Activated effector memory CD4-positive, alpha-beta T cell treated with Interleukin-2 at 50 U/mL for 16 hours (primary cell): ENCODE data around the gene TRH.

Experiments
- DNase-seq: peaks from one replicate; pipeline ENCODE4 v3.0.0-alpha.2; 2020

TRH gene

DNA sequence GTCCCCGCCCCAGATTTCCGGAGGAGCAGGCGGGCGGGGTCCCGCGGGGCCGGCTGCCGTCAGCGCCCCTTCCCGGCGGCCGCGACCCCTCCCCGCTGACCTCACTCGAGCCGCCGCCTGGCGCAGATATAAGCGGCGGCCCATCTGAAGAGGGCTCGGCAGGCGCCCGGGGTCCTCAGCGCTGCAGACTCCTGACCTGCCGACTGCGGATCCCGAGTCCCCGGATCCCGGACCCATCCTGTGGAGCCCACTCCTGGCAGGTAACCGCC, at the start of gene TRH:
Gene TRH, plus strand, starts transcription at position 157 of the 269 bp plus-strand sequence. CDS start 1,097 bp downstream, outside the sequence.
- no peak for DNase-seq

DNA sequence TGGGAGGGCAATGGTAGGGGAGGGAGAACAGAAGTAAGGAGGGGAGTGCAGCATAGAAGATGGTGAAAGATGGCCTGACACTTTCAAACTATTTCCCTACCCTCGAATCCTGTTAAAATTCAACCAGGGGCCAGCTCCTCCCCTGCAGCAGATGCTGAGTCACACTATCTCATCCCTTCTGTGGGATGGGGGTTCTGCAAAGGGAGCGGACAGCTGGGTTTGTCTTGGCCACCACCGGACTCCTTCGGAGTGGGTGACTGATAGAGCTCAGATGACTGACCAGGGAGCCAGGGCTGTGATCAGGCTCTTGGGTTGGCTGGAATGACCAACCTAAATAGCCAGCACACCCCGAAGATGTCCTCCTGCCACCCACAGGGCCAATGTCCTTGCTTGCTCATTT, 47.4 kb upstream of the TRH start:
- DNase-seq = no peak

- DNase-seq = no peak
Measured at GRCh38 chr3:129929383-129929782, 45.1 kb upstream of the TRH start.

DNA sequence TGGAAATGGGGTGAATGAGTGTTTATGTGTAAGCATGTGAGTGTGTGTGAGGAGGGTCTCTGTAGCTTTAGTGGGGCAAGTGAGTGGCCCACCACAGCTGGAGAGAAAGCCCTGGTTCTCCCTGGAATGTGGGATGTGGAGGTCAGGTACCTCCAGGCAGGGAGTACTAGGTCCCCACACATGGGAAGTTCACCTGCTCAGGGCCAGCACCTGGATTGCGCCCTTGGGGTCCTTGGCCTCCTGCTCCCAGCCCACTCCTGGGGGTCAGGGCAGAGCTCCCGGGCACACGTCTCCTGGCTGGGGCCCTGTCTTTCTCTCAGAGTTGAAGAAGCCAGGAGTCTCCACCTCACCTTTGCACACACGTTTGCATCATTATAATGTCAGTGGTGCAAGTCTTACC, 41.0 kb upstream of the TRH start:
- no peak for DNase-seq

GRCh38 chr3:129934234-129935123, 40.0 kb upstream of the TRH start:
- DNase-seq = peak; percentile 3

- DNase-seq = no peak
Measured at GRCh38 chr3:129936757-129937156, 37.8 kb upstream of the TRH start.

DNA sequence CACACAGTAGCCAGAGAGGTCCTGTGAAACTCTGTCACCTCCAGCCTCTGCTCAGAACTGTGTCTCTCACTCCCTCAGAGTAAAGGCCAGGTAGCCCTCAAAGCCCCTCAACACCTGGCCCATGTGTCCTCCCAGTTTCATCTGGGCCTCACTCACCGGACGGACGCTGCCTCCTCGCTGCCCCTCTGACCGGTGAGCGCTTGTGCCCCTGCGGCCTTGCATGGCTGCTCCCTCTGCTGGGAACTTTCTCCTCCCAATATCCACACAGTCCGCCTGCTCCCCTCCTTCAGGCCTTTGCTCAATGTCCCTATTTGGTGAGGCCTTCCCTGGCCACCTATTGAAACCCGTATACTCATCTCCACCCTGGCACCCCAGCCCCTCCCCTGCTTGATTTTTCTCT, 36.8 kb upstream of the TRH start:
- no peak for DNase-seq

DNA sequence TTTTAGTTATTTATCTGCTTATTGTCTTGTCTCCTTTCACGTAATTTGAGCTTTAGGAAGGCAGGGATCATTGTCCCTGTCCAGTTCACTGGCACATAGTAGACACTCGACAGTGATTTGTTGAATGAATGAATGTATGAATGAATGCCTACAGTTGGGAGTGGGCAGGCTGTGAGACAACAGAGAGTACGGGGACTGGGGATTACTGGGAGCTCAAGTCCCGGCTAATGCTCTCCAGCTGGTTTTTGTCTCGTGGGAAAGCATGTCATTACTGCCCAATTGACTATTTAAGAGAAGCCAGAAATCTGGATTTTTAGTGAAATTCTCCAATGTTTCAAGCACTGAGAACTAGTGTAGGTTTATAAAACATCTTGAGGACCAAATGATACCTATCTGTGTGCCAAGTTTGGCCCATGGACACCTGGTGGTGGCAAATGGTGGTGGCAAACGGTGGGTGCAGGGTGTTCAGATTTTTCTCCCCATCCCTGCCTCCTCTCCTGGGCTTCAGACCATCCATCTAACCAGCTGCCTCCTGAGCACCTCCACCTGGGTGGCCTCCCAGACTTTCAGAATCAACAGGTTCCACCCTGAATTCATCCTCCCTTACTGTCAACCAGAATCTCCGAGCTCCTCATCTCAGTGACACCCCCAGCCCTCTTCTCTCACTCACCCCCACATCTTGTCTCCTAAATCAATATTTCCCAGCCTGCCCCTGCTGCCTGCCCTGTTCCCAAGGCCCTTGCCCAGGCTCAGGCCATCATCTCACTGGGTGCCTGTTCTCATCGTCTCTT, 36.2 kb upstream of the TRH start:
- no peak for DNase-seq

DNA sequence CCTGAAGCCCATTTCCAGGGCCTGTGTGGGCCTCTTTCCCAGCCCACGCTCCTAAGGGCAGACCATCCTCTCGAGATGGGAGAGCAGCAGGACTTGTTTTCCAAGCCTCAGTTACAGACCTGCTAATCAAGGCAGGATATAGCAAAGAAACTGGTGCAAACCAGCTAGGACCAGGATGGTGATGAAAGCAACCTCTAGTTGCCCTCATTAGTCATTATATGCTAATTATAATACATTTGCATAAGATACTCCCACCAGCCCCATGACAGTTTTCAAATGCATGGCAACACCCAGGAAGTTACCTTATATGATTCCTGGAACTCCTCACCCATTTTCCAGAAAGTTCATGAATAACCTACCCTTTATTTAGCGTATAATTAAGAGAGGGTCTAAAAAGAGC, 34.4 kb upstream of the TRH start:
- DNase-seq = no peak

- DNase-seq = no peak
Measured at GRCh38 chr3:129942296-129942695, 32.2 kb upstream of the TRH start.

DNA sequence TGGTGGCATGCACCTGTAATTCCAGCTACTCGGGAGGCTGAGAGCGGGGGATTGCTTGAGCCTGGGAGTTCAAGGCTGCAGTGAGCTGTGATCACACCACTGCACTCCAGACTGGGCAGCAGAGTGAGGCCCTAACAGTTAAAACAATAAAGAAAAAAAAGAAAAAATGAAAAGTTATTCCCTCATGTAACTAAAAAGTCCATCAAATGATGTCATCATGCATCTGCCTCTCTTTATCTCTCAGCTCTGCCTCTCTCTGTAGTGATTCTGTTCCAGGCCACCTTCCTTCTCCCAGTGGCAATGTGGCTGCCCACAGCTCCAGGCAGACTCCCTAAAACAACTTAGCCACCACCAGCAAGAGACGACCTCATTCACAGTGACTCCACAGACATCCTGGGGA, 31.5 kb upstream of the TRH start:
- no peak for DNase-seq

DNA sequence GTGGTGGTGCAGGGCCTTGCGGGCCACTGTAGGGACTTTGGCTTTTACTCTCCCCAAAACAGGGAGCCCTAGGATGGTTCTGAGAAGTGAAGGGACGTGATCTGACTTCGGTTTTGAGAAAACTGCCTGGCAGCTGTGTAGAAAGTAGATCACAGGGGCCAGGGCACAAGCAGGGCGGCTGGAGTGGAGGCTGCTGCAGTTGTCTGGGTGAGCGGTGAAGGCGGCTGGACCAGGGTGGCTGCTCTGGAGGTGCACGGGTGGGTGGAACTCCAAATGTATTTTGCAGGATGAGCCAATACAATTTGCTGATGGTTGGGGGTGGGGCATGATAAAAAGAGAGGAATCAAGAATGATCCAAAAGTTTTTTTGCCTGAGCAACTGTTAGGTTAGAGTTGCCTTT, 29.8 kb upstream of the TRH start:
- no peak for DNase-seq

- no peak for DNase-seq
Measured at GRCh38 chr3:129947538-129948240, 26.8 kb upstream of the TRH start.

DNA sequence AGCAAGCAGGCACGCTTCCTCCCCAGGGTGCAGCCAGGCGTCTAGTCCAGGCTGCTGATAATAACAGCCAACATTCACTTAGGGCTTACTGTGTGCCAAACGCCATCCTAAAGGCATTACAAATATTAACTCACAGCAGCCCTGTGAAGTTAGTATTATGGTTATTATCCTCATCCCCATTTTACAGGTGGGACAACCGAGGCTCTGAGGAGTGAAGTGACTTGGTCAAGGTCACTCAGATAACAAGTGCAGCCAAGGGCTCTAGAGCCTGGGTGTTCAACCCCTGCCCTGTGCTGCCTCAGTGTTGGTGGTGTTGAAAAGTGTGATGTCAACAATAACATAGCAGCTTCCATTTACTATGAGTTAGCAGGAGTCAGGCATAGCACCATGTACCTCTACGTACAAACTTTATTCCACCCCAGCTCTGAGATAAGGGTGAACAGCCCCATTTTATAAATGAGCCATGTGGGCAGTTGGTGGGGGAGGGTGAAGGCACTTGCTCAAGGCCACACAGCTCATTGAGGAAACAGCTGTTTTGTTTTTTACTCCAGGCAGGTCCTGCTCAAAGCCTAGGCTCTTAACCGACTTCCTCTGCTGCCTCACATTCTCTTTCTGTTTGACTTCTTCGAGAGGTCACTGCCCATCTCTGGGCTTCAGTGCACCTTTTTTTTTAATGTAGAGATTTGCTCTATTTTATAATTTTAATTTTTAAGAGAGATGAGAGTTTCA, 24.0 kb upstream of the TRH start:
- no peak for DNase-seq

GRCh38 chr3:129952556-129953355, 21.8 kb upstream of the TRH start:
- DNase-seq = no peak

DNA sequence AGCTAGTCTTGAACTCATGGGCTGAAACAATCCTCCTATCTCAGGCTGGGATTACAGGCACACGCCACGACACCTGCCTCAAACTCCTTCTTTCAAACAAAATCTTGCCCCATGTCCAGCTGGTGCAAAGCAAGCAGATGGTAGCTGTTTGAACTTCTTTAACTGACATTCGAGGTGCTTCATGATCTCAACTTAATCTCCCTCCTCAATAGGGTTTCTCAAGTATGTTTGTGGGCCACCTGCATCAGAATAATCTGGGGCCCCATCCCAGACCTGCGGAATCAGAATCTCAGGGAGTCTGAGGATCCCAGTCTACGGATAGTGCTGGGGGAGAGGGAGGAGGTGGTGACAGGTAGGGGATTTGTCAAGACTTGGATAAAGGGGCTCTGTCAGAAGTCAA, 20.9 kb upstream of the TRH start:
- DNase-seq = no peak

- no peak for DNase-seq
Measured at GRCh38 chr3:129954514-129954913, 20.0 kb upstream of the TRH start.

GRCh38 chr3:129956936-129957335, 17.6 kb upstream of the TRH start:
- no peak for DNase-seq

DNA sequence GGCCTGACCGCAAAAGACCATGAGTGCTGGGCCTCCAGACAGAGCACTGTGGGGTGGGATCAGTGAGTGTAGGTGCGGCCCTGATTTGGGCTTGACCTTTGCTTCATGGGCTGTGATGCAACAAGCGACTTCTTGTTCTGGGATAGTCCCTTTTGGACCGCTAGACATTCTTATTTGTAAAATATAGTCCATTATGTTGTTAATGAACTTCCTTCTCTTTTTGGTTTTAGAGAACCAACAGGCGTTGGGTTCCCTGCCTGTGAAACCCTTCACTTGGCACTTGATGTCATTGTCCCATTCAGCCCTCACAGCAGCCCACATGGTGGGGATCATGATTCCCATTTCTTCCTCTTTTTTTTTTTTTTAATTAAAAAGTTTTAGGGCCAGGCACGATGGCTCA, 15.8 kb upstream of the TRH start:
- no peak for DNase-seq

- no peak for DNase-seq
Measured at GRCh38 chr3:129961141-129961541, 13.4 kb upstream of the TRH start.

GRCh38 chr3:129962600-129962999, 11.9 kb upstream of the TRH start:
- no peak for DNase-seq

GRCh38 chr3:129965937-129966336, 8.6 kb upstream of the TRH start:
- no peak for DNase-seq
